ENCODE data around the gene SPACDR.

- no peak for TF ChIP-seq CTCF (IDR thresholded peaks at IDR 0.05)
- TF ChIP-seq POLR2A (IDR thresholded peaks at IDR 0.05) = no peak
These were observed 27.1 kb upstream of the SPACDR start for GRCh38 chr7:100491192-100491578.
